Measurements from ENCODE around the gene LILRA1.

DNA sequence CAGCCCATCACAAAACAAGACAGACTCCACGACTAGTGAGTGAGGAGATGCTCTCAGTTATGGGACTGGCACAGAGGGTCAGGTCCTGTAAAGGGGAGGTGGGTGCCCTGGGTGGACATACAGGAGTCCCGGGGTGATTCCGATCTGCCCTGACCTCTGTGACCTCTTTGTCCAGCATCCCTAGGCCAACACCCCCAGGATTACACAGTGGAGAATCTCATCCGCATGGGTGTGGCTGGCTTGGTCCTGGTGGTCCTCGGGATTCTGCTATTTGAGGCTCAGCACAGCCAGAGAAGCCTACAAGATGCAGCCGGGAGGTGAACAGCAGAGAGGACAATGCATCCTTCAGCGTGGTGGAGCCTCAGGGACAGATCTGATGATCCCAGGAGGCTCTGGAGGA lies 6.4 kb upstream of the LILRA1 start:
- TF ChIP-seq CTCF (IDR thresholded peaks at IDR 0.05), result no peak
- TF ChIP-seq POLR2A (IDR thresholded peaks at IDR 0.05), result no peak
- no peak for TF ChIP-seq EP300 (IDR thresholded peaks at IDR 0.05)

Measured in upper lobe of left lung (tissue), 4 donors.